ENCODE data around the gene RBM33. TPM values are rescaled to one million over a fixed set of nuclear protein-coding genes. Genes with fewer than 3 reads are reported as not detected.

Gene RBM33
- total RNA-seq, 1 donor from 2014 or later, result 30.8 TPM

GRCh38 chr7:155700847-155701246 lies 56.4 kb downstream of the RBM33 start:
- no peaks in the 10 kb centered on the region for H3K27me3 ChIP-seq (ENCODE audit: low read depth)
- H3K36me3 ChIP-seq, result peaks cover 42% of the 10 kb centered on the region
- DNase-seq, result no peak
- intact Hi-C loops (cut with micrococcal nuclease), result no loop called here
- no peaks in the 10 kb centered on the region for H3K9me3 ChIP-seq (replicated peaks)
- TF ChIP-seq CTCF (IDR thresholded peaks at IDR 0.05; ENCODE audit: borderline replicate concordance), result no peak
- peaks cover 16% of the 10 kb centered on the region for H3K4me1 ChIP-seq
- H3K27ac ChIP-seq (replicated peaks), result no peak overlapping the region
- no peak overlapping the region for H3K4me3 ChIP-seq

- H3K36me3 ChIP-seq, result peaks cover 51% of the 10 kb centered on the region
- intact Hi-C loops (cut with micrococcal nuclease), result no loop called here
- no peak overlapping the region for H3K27ac ChIP-seq (replicated peaks)
- H3K4me3 ChIP-seq, result no peak overlapping the region
- no peak for DNase-seq
- H3K9me3 ChIP-seq (replicated peaks), result no peaks in the 10 kb centered on the region
- TF ChIP-seq CTCF (IDR thresholded peaks at IDR 0.05; ENCODE audit: borderline replicate concordance), result no peak
- peaks cover 12% of the 10 kb centered on the region for H3K4me1 ChIP-seq
- H3K27me3 ChIP-seq (ENCODE audit: low read depth), result no peaks in the 10 kb centered on the region
Measured at GRCh38 chr7:155701972-155702544, 57.6 kb downstream of the RBM33 start.

GRCh38 chr7:155702616-155703015 lies 58.2 kb downstream of the RBM33 start:
- TF ChIP-seq CTCF (IDR thresholded peaks at IDR 0.05; ENCODE audit: borderline replicate concordance), result no peak
- Histone ChIP-seq H3K36me3 (peaks cover 56% of the 10 kb centered on the region), H3K4me1 (peaks cover 11% of the 10 kb centered on the region), H3K9me3 (replicated peaks) (no peaks in the 10 kb centered on the region), H3K27ac (replicated peaks) (no peak overlapping the region), H3K27me3 (ENCODE audit: low read depth) (no peaks in the 10 kb centered on the region), H3K4me3 (no peak overlapping the region)
- intact Hi-C loops (cut with micrococcal nuclease), result no loop called here
- DNase-seq, result no peak

GRCh38 chr7:155705623-155706360 lies 61.3 kb downstream of the RBM33 start:
- Histone ChIP-seq H3K9me3 (replicated peaks) (no peaks in the 10 kb centered on the region), H3K4me1 (peaks cover 11% of the 10 kb centered on the region), H3K36me3 (peaks cover 81% of the 10 kb centered on the region), H3K27me3 (ENCODE audit: low read depth) (no peaks in the 10 kb centered on the region), H3K4me3 (no peak overlapping the region), H3K27ac (replicated peaks) (no peak overlapping the region)
- TF ChIP-seq CTCF (IDR thresholded peaks at IDR 0.05; ENCODE audit: borderline replicate concordance), result no peak
- no peak for DNase-seq
- intact Hi-C loops (cut with micrococcal nuclease), result no loop called here

GRCh38 chr7:155706376-155706775 lies 61.9 kb downstream of the RBM33 start:
- intact Hi-C loops (cut with micrococcal nuclease), result no loop called here

More at GRCh38 chr7:155706376-155706775, 61.9 kb downstream of the RBM33 start:
- H3K27me3 ChIP-seq (ENCODE audit: low read depth), result no peaks in the 10 kb centered on the region
- H3K9me3 ChIP-seq (replicated peaks), result no peaks in the 10 kb centered on the region
- no peak for DNase-seq
- H3K4me1 ChIP-seq, result peaks cover 11% of the 10 kb centered on the region
- H3K36me3 ChIP-seq, result peaks cover 81% of the 10 kb centered on the region
- H3K4me3 ChIP-seq, result no peak overlapping the region
- no peak for TF ChIP-seq CTCF (IDR thresholded peaks at IDR 0.05; ENCODE audit: borderline replicate concordance)
- no peak overlapping the region for H3K27ac ChIP-seq (replicated peaks)
